Breast epithelium (tissue), 4 donors: ENCODE results near the gene AEBP1. TPM values are rescaled to one million over a fixed set of nuclear protein-coding genes. Genes with fewer than 3 reads are reported as not detected.

Source experiments
- DNase-seq, 2 donors: peaks; one replicate each; pipeline ENCODE4 v3.0.0-alpha.2; 2019; ENCODE audit warnings: low spot score in 2 of 2
- H3K27ac ChIP-seq, 2 donors: fragments of 200-600 bp; sonication (generic) in 1 of 2; one replicate each; pipeline ENCODE4 v1.5.1; 2016 to 2019; ENCODE audit warnings: mild to moderate bottlenecking in 1 of 2
- H3K27me3 ChIP-seq, 2 donors: fragments of 200-600 bp; sonication (generic) in 1 of 2; one replicate each; pipeline versions ENCODE4 v1.5.1 to v1.6.0; 2017 to 2019; ENCODE audit warnings: control low read depth in 1 of 2, mild to moderate bottlenecking in 1 of 2
- H3K36me3 ChIP-seq: fragments of 200-600 bp; one replicate; pipeline ENCODE4 v1.5.1; 2019
- H3K4me1 ChIP-seq, 2 donors: fragments of 200-600 bp; sonication (generic); one replicate each; pipeline ENCODE4 v1.5.1; 2016 to 2019; ENCODE audit warnings: control low read depth in 1 of 2
- H3K4me3 ChIP-seq, 3 donors: fragments of 200-600 bp; sonication (generic); 1 replicate in 2 of 3; 2 replicates in 1 of 3; pipeline ENCODE4 v1.5.1; 2016 to 2019; ENCODE audit warnings: mild to moderate bottlenecking in 3 of 3, moderate library complexity in 2 of 3
- H3K9me3 ChIP-seq, 2 donors: fragments of 200-600 bp; sonication (generic) in 1 of 2; one replicate each; pipeline ENCODE4 v1.5.1; 2016 to 2019; ENCODE audit warnings: control low read depth in 1 of 2
- CTCF ChIP-seq, 3 donors: fragments of 450-650 bp; IDR thresholded peaks; one replicate each; pipeline ENCODE4 v1.5.1; 2016 to 2017; ENCODE audit warnings: antibody characterized with exemption in 3 of 3, mild to moderate bottlenecking in 3 of 3, moderate library complexity in 3 of 3
- POLR2A ChIP-seq: fragments of 450-650 bp; IDR thresholded peaks from one replicate; pipeline ENCODE4 v1.6.1; 2016; ENCODE audit warnings: antibody characterized with exemption, mild to moderate bottlenecking, moderate library complexity
- POLR2AphosphoS5 ChIP-seq, 3 donors: sonication (generic); formaldehyde crosslinking; IDR thresholded peaks; one replicate each; pipeline ENCODE4 v1.6.1; 2017; ENCODE audit warnings: antibody characterized with exemption in 3 of 3
- intact Hi-C: fragments of 100-400 bp; cut with DNase I; formaldehyde crosslinking; loops from one replicate; pipeline ENCODE4 v1.15.1; 2023; ENCODE audit warnings: low total_unique reads
- total RNA-seq, 3 donors: library from RNA; depleted of rRNA; stranded (reverse); fragments of >200 nt; gene quantifications; one replicate each; pipeline ENCODE4 v1.1.0, GENCODE V29; 2016

Gene AEBP1
- total RNA-seq, 3 donors from 2014 or later, result 85.6 to 300 (median 145) TPM

- Histone ChIP-seq H3K27ac (no peak overlapping the region), H3K4me1 (peaks cover 0 to 5% of the 10 kb centered on the region in 2 donors), H3K9me3 (no peaks in the 10 kb centered on the region), H3K27me3 (peaks cover 0 to 11% of the 10 kb centered on the region in 2 donors), H3K36me3 (no peaks in the 10 kb centered on the region), H3K4me3 (no peak overlapping the region)
- no peak for DNase-seq
- intact Hi-C loops, result no loop called here
- no peak for TF ChIP-seq CTCF (IDR thresholded peaks at IDR 0.05)
- no peak for TF ChIP-seq POLR2AphosphoS5 (IDR thresholded peaks at IDR 0.05)
- no peak for TF ChIP-seq POLR2A
Observed at GRCh38 chr7:44148961-44149536, 44.9 kb downstream of the AEBP1 start.

- Histone ChIP-seq H3K27me3 (peaks cover 0 to 11% of the 10 kb centered on the region in 2 donors), H3K9me3 (no peaks in the 10 kb centered on the region), H3K4me3 (no peak overlapping the region), H3K27ac (no peak overlapping the region), H3K4me1 (peaks cover 0 to 5% of the 10 kb centered on the region in 2 donors), H3K36me3 (no peaks in the 10 kb centered on the region)
- TF ChIP-seq CTCF (IDR thresholded peaks at IDR 0.05), result no peak
- TF ChIP-seq POLR2A, result no peak
- no peak for DNase-seq
- intact Hi-C loops, result no loop called here
Observed at GRCh38 chr7:44149571-44150465, 45.7 kb downstream of the AEBP1 start.

GRCh38 chr7:44150466-44150832, 46.3 kb downstream of the AEBP1 start:
- H3K4me3 ChIP-seq, result no peak overlapping the region
- TF ChIP-seq CTCF (IDR thresholded peaks at IDR 0.05) (no peak), POLR2AphosphoS5 (IDR thresholded peaks at IDR 0.05) (no peak), POLR2A (no peak)
- peaks cover 0 to 5% of the 10 kb centered on the region in 2 donors for H3K4me1 ChIP-seq
- no peak overlapping the region for H3K27ac ChIP-seq
- H3K36me3 ChIP-seq, result no peaks in the 10 kb centered on the region
- intact Hi-C loops, result no loop called here
- H3K27me3 ChIP-seq, result peaks cover 0 to 9% of the 10 kb centered on the region in 2 donors
- no peaks in the 10 kb centered on the region for H3K9me3 ChIP-seq
- no peak for DNase-seq

- Histone ChIP-seq H3K27ac (no peak overlapping the region), H3K4me1 (peaks cover 0 to under 1% of the 10 kb centered on the region in 2 donors), H3K9me3 (no peaks in the 10 kb centered on the region), H3K36me3 (no peaks in the 10 kb centered on the region), H3K27me3 (peaks cover 0 to under 1% of the 10 kb centered on the region in 2 donors), H3K4me3 (no peak overlapping the region)
- no peak for TF ChIP-seq POLR2AphosphoS5 (IDR thresholded peaks at IDR 0.05)
- TF ChIP-seq CTCF (IDR thresholded peaks at IDR 0.05), result no peak
- TF ChIP-seq POLR2A, result no peak
- DNase-seq, result no peak
- intact Hi-C loops, result no loop called here
Observed at GRCh38 chr7:44150966-44151941, 47.1 kb downstream of the AEBP1 start.
